Vein endothelial cell (primary cell): Measurements from ENCODE around the gene LINS1. TPM values are rescaled to one million over a fixed set of nuclear protein-coding genes. Genes with fewer than 3 reads are reported as not detected.

Experiments
- small RNA-seq: library from RNA; depleted of rRNA; stranded (forward); fragments of <200 nt; gene quantifications from one replicate; pipeline ENCODE3, GENCODE V24; 2012
- total RNA-seq: library from RNA; depleted of rRNA; stranded (reverse); fragments of >200 nt; gene quantifications from 2 replicates; pipeline ENCODE4 v1.2.3, GENCODE V29; 2012

The LINS1 gene, protein sequence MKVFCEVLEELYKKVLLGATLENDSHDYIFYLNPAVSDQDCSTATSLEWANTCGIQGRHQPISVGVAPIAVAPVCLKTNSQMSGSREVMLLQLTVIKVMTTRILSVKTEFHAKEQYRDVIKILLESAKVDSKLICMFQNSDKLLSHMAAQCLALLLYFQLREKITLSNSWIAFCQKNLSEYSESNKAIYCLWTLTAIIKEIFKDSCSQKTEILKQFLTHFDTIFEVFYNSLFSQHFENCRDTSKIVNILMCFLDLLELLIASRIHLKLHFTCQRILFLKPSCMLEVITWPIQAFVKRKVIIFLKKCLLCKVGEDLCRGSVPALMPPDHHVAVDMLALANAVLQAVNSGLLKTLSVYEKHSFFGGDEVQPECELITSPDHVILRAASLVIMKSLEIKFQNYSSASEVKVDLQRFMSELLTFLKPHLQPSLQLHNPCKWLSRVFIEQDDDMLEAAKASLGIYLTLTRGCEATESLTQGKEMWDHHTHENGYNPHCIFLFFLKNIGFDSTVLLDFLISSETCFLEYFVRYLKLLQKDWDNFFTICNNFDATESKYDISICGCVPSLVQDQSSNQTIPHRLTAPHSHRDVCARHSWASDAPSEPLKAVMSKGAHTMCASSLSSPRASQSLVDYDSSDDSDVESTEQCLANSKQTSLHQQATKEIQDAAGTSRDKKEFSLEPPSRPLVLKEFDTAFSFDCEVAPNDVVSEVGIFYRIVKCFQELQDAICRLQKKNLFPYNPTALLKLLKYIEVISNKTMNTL
- total RNA-seq = 16.3 and 25.6 TPM in 2 replicates

DNA sequence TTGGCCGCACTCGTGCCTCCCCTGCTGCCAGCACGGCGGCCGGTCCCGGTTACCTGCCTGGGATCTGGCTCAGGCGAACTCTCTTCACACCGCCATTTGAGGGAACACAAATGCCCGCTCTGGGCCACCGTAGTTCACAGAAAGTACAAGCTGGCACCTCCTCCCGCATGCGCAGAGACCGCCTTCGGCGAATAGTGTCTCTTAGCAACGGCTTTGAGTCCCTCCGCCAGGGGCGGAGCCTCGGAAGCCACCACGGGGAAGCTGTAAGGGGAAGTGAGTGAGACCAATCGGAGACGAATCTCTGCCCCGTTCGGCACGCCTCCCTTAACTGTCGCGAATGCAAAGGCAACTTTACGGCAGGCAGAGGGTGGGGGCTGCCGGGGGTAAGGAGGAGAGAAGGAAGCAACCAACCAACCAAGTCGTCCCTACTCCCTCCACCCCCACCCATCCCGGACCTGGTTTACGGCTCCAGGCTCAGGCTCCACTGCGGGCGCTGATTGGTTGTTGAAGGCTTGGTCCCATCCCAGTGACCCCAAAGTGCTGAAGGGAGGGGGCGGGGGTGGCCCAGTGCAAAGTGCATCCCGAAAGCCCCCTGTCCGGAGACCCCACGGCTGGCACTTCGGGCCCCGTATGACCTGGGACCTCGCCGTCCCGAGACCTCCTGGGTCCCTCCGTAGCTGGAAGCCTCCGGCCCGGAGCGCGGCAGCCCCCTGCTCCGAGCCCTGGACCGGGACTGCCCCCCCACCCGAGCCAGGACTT lies at the start of gene LINS1, which contains the start of gene ASB7:
Gene LINS1, minus strand, starts transcription at position 121 of the 759 bp plus-strand sequence. CDS start 21,342 bp downstream, outside the sequence.
Gene ASB7, plus strand, starts transcription at position 526 of the 759 bp plus-strand sequence. CDS start 9,628 bp downstream, outside the sequence.

DNA sequence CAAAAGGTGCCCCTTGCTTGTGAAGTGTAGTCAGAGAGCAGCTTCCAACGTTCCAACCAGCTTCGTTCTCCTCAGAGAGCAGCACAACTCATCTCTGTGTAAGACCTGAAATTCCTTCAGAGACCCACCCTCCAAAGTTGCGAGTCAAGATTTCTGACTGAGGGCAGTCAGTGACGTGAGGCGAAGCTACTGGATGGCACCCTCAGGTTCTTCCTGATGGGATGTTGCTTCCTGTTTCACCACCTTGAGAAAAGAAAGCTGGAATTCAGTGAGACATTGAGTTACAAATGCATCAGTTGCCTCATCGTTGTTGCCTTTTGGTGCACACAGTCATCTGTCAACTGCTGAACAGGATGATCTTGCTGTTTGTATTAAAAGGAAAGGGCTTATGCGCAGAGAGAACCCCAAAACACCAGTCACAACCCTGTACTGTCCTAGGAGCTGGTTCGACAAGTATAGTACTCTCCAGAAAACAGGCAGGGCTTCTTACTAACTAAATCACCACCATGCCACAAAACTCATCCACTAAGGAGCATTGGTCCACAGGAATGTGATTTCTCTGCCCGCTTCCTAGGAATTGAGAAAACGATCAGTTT lies 73.1 kb downstream of the LINS1 start, which contains the start of gene CERS3:
Gene CERS3, minus strand, starts transcription at position 118 of the 596 bp plus-strand sequence. CDS start 27,101 bp downstream, outside the sequence.

Small RNA genes within 50 kb of the gene (small RNA-seq; reads per million reads assigned to genes)
- gene RF00019 (not detected), gene RNU6-181P (not detected), gene RNU6-322P (not detected)

Other genes with a start within 250 kb of the LINS1 start
- not detected in 2 replicates for gene CERS3, start 73.2 kb downstream of the LINS1 start, total RNA-seq
- 18.0 and 21.8 TPM in 2 replicates for gene ASB7, start 405 bp upstream of the LINS1 start, total RNA-seq